Measurements from ENCODE around the gene IFNE. TPM values are rescaled to one million over a fixed set of nuclear protein-coding genes. Genes with fewer than 3 reads are reported as not detected.

The IFNE gene
- total and polyA plus RNA-seq, 8 donors: 0.73 to 2.9 (median 1.8) TPM; not detected in 5

- no peak overlapping the region for H3K27ac ChIP-seq
- H3K9me3 ChIP-seq: no peaks in the 10 kb centered on the region
- no peak overlapping the region for H3K4me3 ChIP-seq
- TF ChIP-seq EP300 (IDR thresholded peaks at IDR 0.05) (no peak), POLR2AphosphoS5 (IDR thresholded peaks at IDR 0.05) (no peak), POLR2A (IDR thresholded peaks at IDR 0.05) (no peak), CTCF (IDR thresholded peaks at IDR 0.05) (no peak)
- H3K27me3 ChIP-seq: no peaks in the 10 kb centered on the region
- no peaks in the 10 kb centered on the region for H3K36me3 ChIP-seq
- no peak for DNase-seq
- WGBS, 5 donors: 88 to 95% (median 91%) methylated on average over 5 of the region's 5 CpGs
- intact Hi-C loops (cut with DNase I; ENCODE audit: low total_unique reads): no loop called here
- H3K4me1 ChIP-seq: no peaks in the 10 kb centered on the region
These were observed 12.0 kb downstream of the IFNE start for GRCh38 chr9:21470126-21470525.

- H3K4me1 ChIP-seq: no peaks in the 10 kb centered on the region
- H3K4me3 ChIP-seq: no peak overlapping the region
- peaks cover 0 to 13% (median 0%) of the 10 kb centered on the region in 4 donors for H3K9me3 ChIP-seq
- TF ChIP-seq POLR2A (IDR thresholded peaks at IDR 0.05): no peak
- TF ChIP-seq POLR2AphosphoS5 (IDR thresholded peaks at IDR 0.05): peak in 1 of 3 donors; percentile 35
- peak in 5 of 7 experiments; percentile 37 to 74 (median 50) for TF ChIP-seq CTCF (IDR thresholded peaks at IDR 0.05)
- intact Hi-C loops (cut with DNase I; ENCODE audit: low total_unique reads): no loop called here
- H3K27me3 ChIP-seq: no peaks in the 10 kb centered on the region
- no peaks in the 10 kb centered on the region for H3K36me3 ChIP-seq
- DNase-seq: peak in 1 of 2 donors; percentile 78
- no peak overlapping the region for H3K27ac ChIP-seq
These were observed 16.1 kb downstream of the IFNE start for GRCh38 chr9:21465859-21466518.

- no peak for DNase-seq
- Histone ChIP-seq H3K27ac (no peak overlapping the region), H3K36me3 (no peaks in the 10 kb centered on the region), H3K4me3 (no peak overlapping the region), H3K4me1 (no peaks in the 10 kb centered on the region), H3K9me3 (peaks cover 0 to 13% (median 0%) of the 10 kb centered on the region in 4 donors), H3K27me3 (no peaks in the 10 kb centered on the region)
- intact Hi-C loops (cut with DNase I; ENCODE audit: low total_unique reads): no loop called here
- no peak for TF ChIP-seq POLR2A (IDR thresholded peaks at IDR 0.05)
- no peak for TF ChIP-seq POLR2AphosphoS5 (IDR thresholded peaks at IDR 0.05)
- TF ChIP-seq EP300 (IDR thresholded peaks at IDR 0.05): no peak
- no peak for TF ChIP-seq CTCF (IDR thresholded peaks at IDR 0.05)
- WGBS, 5 donors: 89 to 94% (median 89%) methylated on average over 5 of the region's 5 CpGs
These were observed 17.0 kb downstream of the IFNE start for GRCh38 chr9:21465138-21465537.

- Histone ChIP-seq H3K9me3 (peaks cover 0 to 13% (median 0%) of the 10 kb centered on the region in 4 donors), H3K4me3 (no peak overlapping the region), H3K4me1 (no peaks in the 10 kb centered on the region), H3K27me3 (no peaks in the 10 kb centered on the region), H3K27ac (no peak overlapping the region), H3K36me3 (no peaks in the 10 kb centered on the region)
- DNase-seq: peak in 1 of 2 donors; percentile 7
- WGBS, 5 donors: 21 to 66% (median 49%) methylated on average over 1 of the region's 1 CpG
- intact Hi-C loops (cut with DNase I; ENCODE audit: low total_unique reads): no loop called here
- TF ChIP-seq POLR2AphosphoS5 (IDR thresholded peaks at IDR 0.05) (no peak), POLR2A (IDR thresholded peaks at IDR 0.05) (no peak), EP300 (IDR thresholded peaks at IDR 0.05) (no peak), CTCF (IDR thresholded peaks at IDR 0.05) (no peak)
These were observed 20.7 kb downstream of the IFNE start for GRCh38 chr9:21461377-21461776.

All from stomach (tissue), 9 donors.